ENCODE measurements around the gene PARL. TPM values are rescaled to one million over a fixed set of nuclear protein-coding genes. Genes with fewer than 3 reads are reported as not detected.

The PARL gene
- total and polyA plus RNA-seq, 4 donors = 30.0 to 118 (median 54.8) TPM

GRCh38 chr3:183922421-183922820 is 37.7 kb upstream of the PARL start:
- DNase-seq (no peak), ATAC-seq (ENCODE audit: insufficient read depth, low FRiP score) (no peak)
- H3K9ac ChIP-seq (ENCODE audit: insufficient read depth in 1 of 2, low read length in 2 of 2) = no peak overlapping the region
- WGBS, 2 donors = 86 to 95% methylated on average over 4 of the region's 4 CpGs
- peaks cover 11 to 24% (median 17%) of the 10 kb centered on the region in 4 donors for H3K36me3 ChIP-seq (ENCODE audit: control insufficient read depth in 4 of 4, insufficient read depth in 4 of 4, low read length in 4 of 4)
- no peaks in the 10 kb centered on the region for H3K4me1 ChIP-seq (ENCODE audit: control insufficient read depth in 5 of 5, insufficient read depth in 5 of 5, low read length in 5 of 5)
- no peak for TF ChIP-seq CTCF (IDR thresholded peaks at IDR 0.05; ENCODE audit: control extremely low read depth, extremely low read depth)
- H3K9me3 ChIP-seq (ENCODE audit: control insufficient read depth in 4 of 4, insufficient read depth in 3 of 4, low read length in 3 of 4) = no peaks in the 10 kb centered on the region
- no peaks in the 10 kb centered on the region for H3K27me3 ChIP-seq (ENCODE audit: control insufficient read depth in 3 of 3, insufficient read depth in 3 of 3, low read length in 2 of 3)
- no peak overlapping the region for H3K4me3 ChIP-seq
- H3K27ac ChIP-seq (ENCODE audit: low read depth in 1 of 2, low read length in 1 of 2) = no peak overlapping the region

- H3K4me1 ChIP-seq (ENCODE audit: control insufficient read depth in 5 of 5, insufficient read depth in 5 of 5, low read length in 5 of 5) = no peaks in the 10 kb centered on the region
- TF ChIP-seq CTCF (IDR thresholded peaks at IDR 0.05; ENCODE audit: control extremely low read depth, extremely low read depth) = no peak
- 94 to 96% methylated on average over 15 of the region's 15 CpGs for WGBS, 2 donors
Observed at GRCh38 chr3:183921096-183921495, 36.4 kb upstream of the PARL start.

GRCh38 chr3:183920416-183920815 is 35.7 kb upstream of the PARL start:
- H3K36me3 ChIP-seq (ENCODE audit: control insufficient read depth in 4 of 4, insufficient read depth in 4 of 4, low read length in 4 of 4) = peaks cover 8 to 21% (median 14%) of the 10 kb centered on the region in 4 donors
- WGBS, 2 donors = 90 to 96% methylated on average over 14 of the region's 14 CpGs

More at GRCh38 chr3:183921096-183921495, 36.4 kb upstream of the PARL start:
- Histone ChIP-seq H3K27me3 (ENCODE audit: control insufficient read depth in 3 of 3, insufficient read depth in 3 of 3, low read length in 2 of 3) (no peaks in the 10 kb centered on the region), H3K36me3 (ENCODE audit: control insufficient read depth in 4 of 4, insufficient read depth in 4 of 4, low read length in 4 of 4) (peaks cover 8 to 22% (median 15%) of the 10 kb centered on the region in 4 donors), H3K27ac (ENCODE audit: low read depth in 1 of 2, low read length in 1 of 2) (no peak overlapping the region), H3K9me3 (ENCODE audit: control insufficient read depth in 4 of 4, insufficient read depth in 3 of 4, low read length in 3 of 4) (no peaks in the 10 kb centered on the region), H3K9ac (ENCODE audit: insufficient read depth in 1 of 2, low read length in 2 of 2) (no peak overlapping the region), H3K4me3 (no peak overlapping the region)
- DNase-seq = no peak
- no peak for ATAC-seq (ENCODE audit: insufficient read depth, low FRiP score)

More at GRCh38 chr3:183920416-183920815, 35.7 kb upstream of the PARL start:
- Histone ChIP-seq H3K4me1 (ENCODE audit: control insufficient read depth in 5 of 5, insufficient read depth in 5 of 5, low read length in 5 of 5) (no peaks in the 10 kb centered on the region), H3K4me3 (no peak overlapping the region), H3K9me3 (ENCODE audit: control insufficient read depth in 4 of 4, insufficient read depth in 3 of 4, low read length in 3 of 4) (no peaks in the 10 kb centered on the region), H3K27me3 (ENCODE audit: control insufficient read depth in 3 of 3, insufficient read depth in 3 of 3, low read length in 2 of 3) (no peaks in the 10 kb centered on the region), H3K27ac (ENCODE audit: low read depth in 1 of 2, low read length in 1 of 2) (no peak overlapping the region), H3K9ac (ENCODE audit: insufficient read depth in 1 of 2, low read length in 2 of 2) (no peak overlapping the region)
- TF ChIP-seq CTCF (IDR thresholded peaks at IDR 0.05; ENCODE audit: control extremely low read depth, extremely low read depth) = no peak
- ATAC-seq (ENCODE audit: insufficient read depth, low FRiP score) = no peak
- no peak for DNase-seq
